NCI-H510A (cell line): ENCODE measurements around the gene ATF2.

Experiments
- DNase-seq: peaks from one replicate; lab custom pipeline; 2025; lab: John Stamatoyannopoulos, UW

ATF2 gene

GRCh38 chr2:175025233-175025632 is 142.8 kb downstream of the ATF2 start:
- DNase-seq = no peak

- no peak for DNase-seq
Measured at GRCh38 chr2:175022923-175023322, 145.1 kb downstream of the ATF2 start.
